GM12864 (cell line): ENCODE data around the gene GOPC.

Experiments used
- DNase-seq: peaks from one replicate; pipeline ENCODE4 v3.0.0-alpha.2; 2011; ENCODE audit warnings: low read depth
- H3K4me3 ChIP-seq: 2 replicates; pipeline ENCODE4 v1.5.1; 2011; ENCODE audit warnings: mild to moderate bottlenecking, low read depth, low read length, control low read depth
- CTCF ChIP-seq: IDR thresholded peaks from 2 replicates; pipeline ENCODE4 v1.5.1; 2011; ENCODE audit warnings: low read depth, mild to moderate bottlenecking, moderate library complexity, low read length, control low read depth, inconsistent platforms; ENCODE audit errors: missing control alignments

The GOPC gene

GRCh38 chr6:117557951-117558350 lies 44.4 kb downstream of the GOPC start:
- no peak for TF ChIP-seq CTCF
- DNase-seq: no peak

GRCh38 chr6:117555882-117556498 lies 46.3 kb downstream of the GOPC start:
- no peak overlapping the region for H3K4me3 ChIP-seq
- no peak for DNase-seq
- TF ChIP-seq CTCF: peak; percentile 60

More at GRCh38 chr6:117557951-117558350, 44.4 kb downstream of the GOPC start:
- H3K4me3 ChIP-seq: no peak overlapping the region

GRCh38 chr6:117555262-117555849 lies 47.0 kb downstream of the GOPC start:
- TF ChIP-seq CTCF: no peak
- DNase-seq: no peak
- no peak overlapping the region for H3K4me3 ChIP-seq

- TF ChIP-seq CTCF: no peak
- DNase-seq: no peak
- H3K4me3 ChIP-seq: no peak overlapping the region
Observed at GRCh38 chr6:117553142-117553541, 49.2 kb downstream of the GOPC start.

- no peak overlapping the region for H3K4me3 ChIP-seq
Observed at GRCh38 chr6:117552618-117553017, 49.7 kb downstream of the GOPC start.

GRCh38 chr6:117550618-117551242 lies 51.6 kb downstream of the GOPC start:
- DNase-seq: no peak
- H3K4me3 ChIP-seq: no peak overlapping the region
- no peak for TF ChIP-seq CTCF

More at GRCh38 chr6:117552618-117553017, 49.7 kb downstream of the GOPC start:
- DNase-seq: no peak
- TF ChIP-seq CTCF: no peak

- no peak overlapping the region for H3K4me3 ChIP-seq
- DNase-seq: no peak
- no peak for TF ChIP-seq CTCF
Observed at GRCh38 chr6:117550078-117550600, 52.2 kb downstream of the GOPC start.
